GM18861 (cell line): ENCODE measurements around the gene ICE1.
"Not testable (repeated sequence)": the region's sequence is repeated elsewhere in the genome, so short reads cannot be mapped to it uniquely, and the experiment has no call there.

ENCODE experiments used
- ATAC-seq: cut with Tn5 transposase; IDR thresholded peaks from one replicate; pipeline ENCODE4 v1.9.1; 2021; ENCODE audit not compliant: unreplicated experiment

The ICE1 gene

GRCh38 chr5:5403741-5404140, 18.7 kb upstream of the ICE1 start:
- no peak for ATAC-seq

GRCh38 chr5:5404381-5404780, 18.1 kb upstream of the ICE1 start:
- no peak for ATAC-seq

- no peak for ATAC-seq
Measured at GRCh38 chr5:5405441-5405840, 17.0 kb upstream of the ICE1 start.

- ATAC-seq: no peak
Measured at GRCh38 chr5:5407924-5408323, 14.6 kb upstream of the ICE1 start.

GRCh38 chr5:5409151-5409810, 13.2 kb upstream of the ICE1 start:
- no peak for ATAC-seq

- not testable (repeated sequence) for ATAC-seq
Measured at GRCh38 chr5:5413856-5414255, 8.6 kb upstream of the ICE1 start.

- ATAC-seq: no peak
Measured at GRCh38 chr5:5414999-5415398, 7.5 kb upstream of the ICE1 start.

- ATAC-seq: no peak
Measured at GRCh38 chr5:5416733-5417132, 5.7 kb upstream of the ICE1 start.

GRCh38 chr5:5418006-5418405, 4.5 kb upstream of the ICE1 start:
- no peak for ATAC-seq

GRCh38 chr5:5418764-5419163, 3.7 kb upstream of the ICE1 start:
- no peak for ATAC-seq

GRCh38 chr5:5419291-5420210, 2.9 kb upstream of the ICE1 start:
- no peak for ATAC-seq

- ATAC-seq: no peak
Measured at GRCh38 chr5:5420251-5420650, 2.2 kb upstream of the ICE1 start.

- ATAC-seq: no peak
Measured at GRCh38 chr5:5421149-5421960, 1.1 kb upstream of the ICE1 start.

- peak; percentile 2 for ATAC-seq
Measured at GRCh38 chr5:5422819-5423515, 490 bp downstream of the ICE1 start.

- ATAC-seq: no peak
Measured at GRCh38 chr5:5423586-5423985, 1.1 kb downstream of the ICE1 start.

- no peak for ATAC-seq
Measured at GRCh38 chr5:5424736-5425135, 2.3 kb downstream of the ICE1 start.

- no peak for ATAC-seq
Measured at GRCh38 chr5:5430136-5430535, 7.7 kb downstream of the ICE1 start.

- ATAC-seq: no peak
Measured at GRCh38 chr5:5432020-5432707, 9.7 kb downstream of the ICE1 start.

GRCh38 chr5:5436203-5436760, 13.8 kb downstream of the ICE1 start:
- ATAC-seq: no peak
